DMS53 treated with DMSO at 0.1 percent for 48 hours (cell line): ENCODE measurements around the gene TUBA4B.
A peak's percentile ranks its signal among the peaks of the same experiment; 100 is the strongest.

Source experiments
- DNase-seq: peaks from one replicate; lab custom pipeline; 2025; ENCODE audit not compliant: unreplicated experiment; lab: John Stamatoyannopoulos, UW

TUBA4B gene

GRCh38 chr2:219218732-219219701, 34.0 kb upstream of the TUBA4B start, which contains the start of gene ABCB6:
TSS of gene ABCB6 (minus strand) at chr2:219218958. CDS start at chr2:219218673, 285 bp downstream.
- peak; percentile 88 for DNase-seq

GRCh38 chr2:219219784-219220532, 33.1 kb upstream of the TUBA4B start:
- no peak for DNase-seq

GRCh38 chr2:219220652-219221402, 32.2 kb upstream of the TUBA4B start:
- DNase-seq, result no peak

GRCh38 chr2:219221957-219222518, 31.0 kb upstream of the TUBA4B start:
- no peak for DNase-seq

GRCh38 chr2:219223831-219224610, 29.0 kb upstream of the TUBA4B start:
- no peak for DNase-seq

- DNase-seq, result no peak
Measured at GRCh38 chr2:219225350-219225749, 27.7 kb upstream of the TUBA4B start.

GRCh38 chr2:219228041-219228910, 24.8 kb upstream of the TUBA4B start:
- DNase-seq, result no peak

GRCh38 chr2:219228911-219229304, 24.1 kb upstream of the TUBA4B start:
- no peak for DNase-seq

GRCh38 chr2:219229305-219230058, 23.6 kb upstream of the TUBA4B start, which contains the start of the genes ANKZF1 and ATG9A:
TSS of gene ANKZF1 (plus strand) at chr2:219229806. CDS start at chr2:219230258, 452 bp downstream.
TSS of gene ATG9A (minus strand) at chr2:219229636. CDS start at chr2:219228024, 1,612 bp downstream.
- DNase-seq, result peak; percentile 95

- no peak for DNase-seq
Measured at GRCh38 chr2:219230059-219230540, 22.9 kb upstream of the TUBA4B start.

GRCh38 chr2:219234331-219234730, 18.7 kb upstream of the TUBA4B start:
- DNase-seq, result no peak

- no peak for DNase-seq
Measured at GRCh38 chr2:219243291-219243761, 9.7 kb upstream of the TUBA4B start.

GRCh38 chr2:219244789-219245147, 8.3 kb upstream of the TUBA4B start:
- no peak for DNase-seq

- peak; percentile 40 for DNase-seq
Measured at GRCh38 chr2:219245148-219245898, 7.7 kb upstream of the TUBA4B start, which contains the start of the genes GLB1L and STK16. TSS of gene GLB1L (minus strand) at chr2:219245444. CDS start at chr2:219243573, 1,871 bp downstream. TSS of gene STK16 (plus strand) at chr2:219245479. CDS start at chr2:219246000, 521 bp downstream.

GRCh38 chr2:219245899-219246230, 7.2 kb upstream of the TUBA4B start:
- no peak for DNase-seq

GRCh38 chr2:219246559-219246958, 6.5 kb upstream of the TUBA4B start:
- no peak for DNase-seq
